Heart left ventricle (tissue), 13 donors: ENCODE results near the gene PHC3.

Experiments used
- CTCF ChIP-seq, 12 donors: fragments of 200-600 bp; sonication (generic) in 4 of 12; IDR thresholded peaks; one replicate each; pipeline versions ENCODE4 v1.5.0 to v1.8.0; 2018 to 2022; ENCODE audit warnings: antibody characterized with exemption in 12 of 12, mild to moderate bottlenecking in 5 of 12
- POLR2A ChIP-seq, 2 donors: fragments of 450-650 bp; IDR thresholded peaks; one replicate each; pipeline ENCODE4 v1.6.1; 2017; ENCODE audit warnings: antibody characterized with exemption in 2 of 2, mild to moderate bottlenecking in 2 of 2, moderate library complexity in 2 of 2
- donor health status: ischemic (EF 13 %, LVEDD 7.1; RV severe dilation, severe dysfunction).
- donor health status: DM: no; HTN: yes; CAD: no.
- donor health status: DM: no; HTN: no; CAD: no.
- donor health status: ischemic (EF 25% LVEDD 6.9; RV normal size, moderate dysfunction).
- donor health status: ischemic (EF 25% LVEDD 5.7; RV mildly dilated, moderate dysfunction).
- donor health status: ischemic (EF 35%, LVEDD 5.7; RV mildly dilated, moderate dysfunction).
- donor health status: nonischemic (EF 11% LVEDD 7.7; RV severe dilation, severe dysfunction).
- donor health status: DM: yes; HTN: yes; CAD: no.
- donor health status: PGD.
- donor health status: ischemic (EF 29% LVEDD 5.4; RV normal size, mild dysfunction).
- donor health status: nonischemic (EF 23%, LVEDD 6.1; RV moderate dilation, normal function).

- TF ChIP-seq POLR2A (IDR thresholded peaks at IDR 0.05) (no peak), CTCF (IDR thresholded peaks at IDR 0.05) (no peak)
Observed at GRCh38 chr3:170171563-170171962, 10.0 kb downstream of the PHC3 start.
